ENCODE results near the gene MFN2. TPM values are rescaled to one million over a fixed set of nuclear protein-coding genes. Genes with fewer than 3 reads are reported as not detected.

Gene MFN2
- polyA plus RNA-seq, 1 of the 3 experiments (the other 2 are of a cell fraction): 43.2 TPM

DNA sequence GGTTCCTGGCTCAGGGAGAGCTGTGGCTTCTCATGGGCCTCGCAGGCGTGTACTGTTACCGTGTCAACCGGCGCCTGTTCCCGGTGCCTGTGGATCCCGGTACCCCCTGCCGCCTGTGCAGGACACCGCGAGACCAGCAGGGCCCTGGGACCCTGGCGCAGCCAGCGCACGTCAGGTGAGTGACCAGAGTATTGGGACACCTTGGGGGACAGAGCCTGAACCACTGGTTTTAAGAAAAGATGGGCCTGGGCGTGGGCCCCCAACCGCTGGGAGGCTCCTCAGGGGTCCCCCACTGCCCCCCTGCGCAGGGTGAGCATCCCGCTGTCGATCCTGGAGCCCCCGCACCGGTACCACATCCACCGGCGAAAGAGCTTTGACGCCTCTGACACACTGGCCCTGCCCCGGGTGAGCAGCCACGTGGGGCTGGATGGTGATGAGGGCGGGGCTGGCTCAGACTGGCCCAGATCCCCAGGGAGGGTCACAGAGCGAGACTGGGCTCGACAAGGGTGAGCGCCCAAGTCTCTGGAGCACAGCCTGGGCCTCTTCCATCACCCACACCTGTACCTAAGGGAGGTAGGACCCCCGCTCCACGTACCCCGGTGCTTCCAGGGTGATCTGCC is 49.6 kb downstream of the MFN2 start:
- no peaks in the 10 kb centered on the region for H3K79me2 ChIP-seq (ENCODE audit: insufficient read depth)
- H3K9me2 ChIP-seq: no peaks in the 10 kb centered on the region
- WGBS (ENCODE audit: low lambda C conversion rate): 100% methylated on average over 3 of the region's 32 CpGs
- TF ChIP-seq ELF1 (IDR thresholded peaks at IDR 0.05) (no peak), TAF1 (IDR thresholded peaks at IDR 0.05; ENCODE audit: borderline replicate concordance, low read depth, low read length) (no peak)
- H3F3A ChIP-seq (replicated peaks; ENCODE audit: insufficient read depth): no peaks in the 10 kb centered on the region
- peaks cover 6 to 12% of the 10 kb centered on the region in 2 experiments for H3K36me3 ChIP-seq (replicated peaks in 1 of 2; ENCODE audit: control insufficient read depth in 1 of 2, insufficient read depth in 2 of 2, low read length in 1 of 2)
- no peak overlapping the region for H3K4me2 ChIP-seq
- no peak for DNase-seq
- H3K4me1 ChIP-seq (ENCODE audit: control insufficient read depth in 1 of 2, insufficient read depth in 2 of 2, low read depth in 1 of 2, low read length in 1 of 2): peaks cover 0 to 3% of the 10 kb centered on the region in 2 experiments; a peak in 1 of 4 replicates
- CTCF ChIA-PET: interaction anchor here (1.0 kb wide), 1 partner anchor 95 kb away, joined by 3 read pairs; no protein-coding TSS in a partner anchor
- no peaks in the 10 kb centered on the region for H3K27me3 ChIP-seq (ENCODE audit: insufficient read depth)
- H3K9me3 ChIP-seq: no peaks in the 10 kb centered on the region
- POLR2A ChIA-PET: interaction anchor here (0.5 to 1.7 kb wide), 2 partner anchors 14 to 120 kb away, joined by 4 to 5 read pairs; no protein-coding TSS in a partner anchor
- H3K4me3 ChIP-seq (ENCODE audit: low read depth in 2 of 2, low read length in 1 of 2): no peak overlapping the region
- no peak overlapping the region for H2AFZ ChIP-seq (ENCODE audit: low read depth)
- no peaks in the 10 kb centered on the region for H4K20me1 ChIP-seq (ENCODE audit: insufficient read depth)
- no peak overlapping the region for H3K27ac ChIP-seq (ENCODE audit: low read depth in 2 of 2, low read length in 1 of 2)
- H3K9ac ChIP-seq: no peak overlapping the region

DNA sequence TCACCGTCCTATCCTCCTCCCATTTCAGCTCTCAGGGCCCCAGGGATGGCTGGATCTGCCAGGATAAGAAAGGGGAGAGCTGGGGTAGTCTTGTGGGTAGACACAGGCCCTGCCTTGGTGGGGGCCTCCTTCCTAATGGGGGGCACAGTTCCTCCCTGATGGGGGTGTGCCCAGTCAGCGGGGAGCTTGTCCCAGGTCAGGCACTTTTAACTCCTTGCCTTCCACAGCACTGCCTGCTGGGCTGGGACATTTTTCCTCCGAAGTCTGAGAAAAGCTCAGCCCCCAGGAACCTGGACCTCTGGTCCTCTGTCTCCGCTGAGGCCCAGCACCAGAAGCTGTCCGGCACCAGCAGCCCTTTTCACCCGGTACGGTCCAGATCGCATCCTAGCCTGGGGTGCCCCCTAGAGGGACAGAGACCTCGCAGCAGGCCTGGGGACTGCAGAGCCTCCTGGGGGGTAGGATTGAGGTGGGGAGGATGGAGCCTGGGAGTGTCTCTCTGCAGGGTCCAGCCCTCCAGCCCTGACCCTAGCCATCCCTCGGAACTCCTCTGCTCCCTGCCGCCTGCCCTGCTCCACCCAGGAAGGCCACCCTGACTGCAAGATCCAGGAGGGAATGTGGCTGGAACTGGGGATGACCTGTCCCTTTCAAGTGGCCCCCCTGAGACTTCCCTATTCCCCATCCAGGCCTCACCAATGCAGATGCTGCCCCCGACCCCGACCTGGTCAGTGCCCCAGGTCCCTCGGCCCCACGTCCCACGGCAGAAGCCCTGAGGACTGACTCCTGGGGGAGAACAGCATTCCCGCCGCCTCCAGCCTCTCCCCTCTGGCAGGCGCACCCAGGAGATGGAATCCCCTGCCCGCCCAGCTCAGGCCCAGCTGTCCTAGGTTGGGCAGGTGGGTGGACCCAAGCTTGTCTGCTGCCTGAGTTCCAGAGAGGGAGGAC is 51.1 kb downstream of the MFN2 start:
- no peaks in the 10 kb centered on the region for H3K79me2 ChIP-seq (ENCODE audit: insufficient read depth)
- ChIA-PET CTCF (interaction anchor here (0.8 to 2.0 kb wide), 10 partner anchors 9 to 217 kb away, joined by 3 to 7 read pairs (median 4); partner anchors contain the start of gene MIIP), POLR2A (interaction anchor here (1.0 to 1.7 kb wide), 2 partner anchors 121 to 124 kb away, joined by 3 to 5 read pairs; no protein-coding TSS in a partner anchor)
- TF ChIP-seq SMC3 (IDR thresholded peaks at IDR 0.05; ENCODE audit: low read depth, low read length): peak; percentile 29; the same call in 1 of the 2 replicates
- no peak for TF ChIP-seq FOXJ3 (CRISPR knock-in tag; IDR thresholded peaks at IDR 0.05)
- TF ChIP-seq USF2 (IDR thresholded peaks at IDR 0.05; ENCODE audit: borderline replicate concordance, low read depth, low read length): no peak
- TF ChIP-seq CTCF (IDR thresholded peaks at IDR 0.05): peak; percentile 61
- TF ChIP-seq RAD21 (IDR thresholded peaks at IDR 0.05; ENCODE audit: low read length): peak; percentile 65
- TF ChIP-seq RCOR1 (IDR thresholded peaks at IDR 0.05; ENCODE audit: low read length): no peak
- no peaks in the 10 kb centered on the region for H3K9me3 ChIP-seq
- peak; percentile 80 for DNase-seq
- H3K27ac ChIP-seq (ENCODE audit: low read depth in 2 of 2, low read length in 1 of 2): no peak overlapping the region
- H4K20me1 ChIP-seq (ENCODE audit: insufficient read depth): no peaks in the 10 kb centered on the region
- H3F3A ChIP-seq (replicated peaks; ENCODE audit: insufficient read depth): no peaks in the 10 kb centered on the region
- H3K4me2 ChIP-seq: no peak overlapping the region
- no peak overlapping the region for H3K4me3 ChIP-seq (ENCODE audit: low read depth in 2 of 2, low read length in 1 of 2)
- peaks cover 3 to 12% of the 10 kb centered on the region in 2 experiments for H3K36me3 ChIP-seq (replicated peaks in 1 of 2; ENCODE audit: control insufficient read depth in 1 of 2, insufficient read depth in 2 of 2, low read length in 1 of 2)
- no peak overlapping the region for H3K9ac ChIP-seq
- no peak overlapping the region for H2AFZ ChIP-seq (ENCODE audit: low read depth)
- no peaks in the 10 kb centered on the region for H3K9me2 ChIP-seq
- 98% methylated on average over 5 of the region's 20 CpGs for WGBS (ENCODE audit: low lambda C conversion rate)
- H3K4me1 ChIP-seq (ENCODE audit: control insufficient read depth in 1 of 2, insufficient read depth in 2 of 2, low read depth in 1 of 2, low read length in 1 of 2): peaks cover 0 to 3% of the 10 kb centered on the region in 2 experiments; a peak in 1 of 4 replicates
- no peaks in the 10 kb centered on the region for H3K27me3 ChIP-seq (ENCODE audit: insufficient read depth)

Data from SK-N-SH (cell line).